DLD1 (cell line): ENCODE data around the gene MCTS1.
"Not testable (repeated sequence)": the region's sequence is repeated elsewhere in the genome, so short reads cannot be mapped to it uniquely, and the experiment has no call there.

Experiments
- in situ Hi-C: cut with HindIII; loops from 2 replicates; pipeline ENCODE4 v1.10.0; 2017; ENCODE audit warnings: low sequenced_read_pairs

The MCTS1 gene

GRCh38 chrX:120603707-120604360 is at the start of gene MCTS1:
TSS of gene MCTS1 (plus strand) at chrX:120604101. CDS start at chrX:120604237, 136 bp downstream.
- in situ Hi-C loops: no loop called here

- in situ Hi-C loops: no loop called here
Observed at GRCh38 chrX:120556251-120556650, 47.6 kb upstream of the MCTS1 start.

GRCh38 chrX:120559804-120560203 is 44.1 kb upstream of the MCTS1 start:
- in situ Hi-C loops: no loop called here

DNA sequence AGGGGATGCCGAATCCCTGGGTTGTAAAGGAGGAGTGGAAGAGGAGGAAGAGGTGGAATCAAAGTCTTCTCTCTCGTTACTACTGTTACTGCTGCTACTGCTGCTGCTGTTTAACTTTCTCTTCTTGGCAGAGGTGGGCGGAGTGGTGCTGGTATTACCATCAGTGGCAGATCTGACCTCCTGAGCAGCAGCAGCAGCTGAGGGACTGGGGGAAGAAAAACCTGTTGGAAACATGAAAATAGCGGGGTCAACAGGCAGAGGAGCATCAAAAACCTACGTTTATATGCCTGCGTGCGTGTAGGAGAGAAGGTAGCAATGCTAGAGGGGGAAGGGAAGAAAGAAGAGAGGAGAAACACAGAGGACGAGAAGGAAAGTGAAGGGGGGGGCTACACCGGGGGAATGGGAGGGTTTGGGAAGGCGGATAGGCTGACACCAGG is 43.5 kb upstream of the MCTS1 start:
- in situ Hi-C loops: no loop called here

DNA sequence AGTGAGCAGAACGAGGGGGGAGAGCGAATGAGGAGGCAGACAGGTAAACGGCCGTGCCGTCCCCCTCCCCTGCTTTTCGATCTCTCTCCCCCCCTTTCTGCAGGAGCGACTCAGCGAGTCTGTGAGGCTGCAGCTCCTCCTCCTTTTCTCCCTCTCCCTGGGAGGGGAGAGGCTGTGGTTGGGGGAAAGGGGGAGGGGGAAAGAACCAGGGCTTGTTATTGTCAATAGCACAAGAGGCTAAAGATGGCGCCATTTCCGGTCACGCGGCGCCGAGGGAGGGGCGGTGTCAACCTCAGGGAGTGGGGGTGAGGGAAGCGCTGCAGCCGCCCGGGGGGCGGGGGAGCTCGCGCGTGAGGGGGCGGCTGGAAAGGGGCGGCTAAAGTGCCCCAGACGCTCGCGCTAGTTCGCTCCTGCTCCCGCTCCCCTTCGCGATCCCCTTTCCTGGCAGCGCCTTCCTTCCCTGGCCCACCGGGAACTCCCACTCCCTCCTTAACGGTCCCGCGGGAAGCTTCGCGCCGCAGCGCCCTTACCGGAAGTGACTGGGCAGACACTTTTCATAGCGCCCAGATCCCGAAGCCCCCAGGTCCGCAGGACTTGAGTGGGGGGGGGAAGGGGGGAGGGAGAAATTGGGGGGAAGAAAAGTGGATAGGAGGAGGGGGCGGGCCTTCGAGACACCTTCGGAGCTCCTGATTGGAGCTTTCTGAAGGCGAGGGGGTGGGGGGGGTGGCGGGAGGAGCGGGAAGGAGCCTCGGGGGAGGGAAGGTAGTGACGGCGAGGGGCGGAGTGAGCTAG is 42.9 kb upstream of the MCTS1 start, which contains the start of gene CUL4B:
Gene CUL4B, minus strand, starts transcription at position 121 of the 792 bp plus-strand sequence. CDS start 324 bp downstream, outside the sequence.
- in situ Hi-C loops: no loop called here

- in situ Hi-C loops: no loop called here
Observed at GRCh38 chrX:120561634-120562568, 42.0 kb upstream of the MCTS1 start.

- in situ Hi-C loops: no loop called here
Observed at GRCh38 chrX:120562569-120562926, 41.4 kb upstream of the MCTS1 start.

- in situ Hi-C loops: no loop called here
Observed at GRCh38 chrX:120564925-120565324, 39.0 kb upstream of the MCTS1 start.

DNA sequence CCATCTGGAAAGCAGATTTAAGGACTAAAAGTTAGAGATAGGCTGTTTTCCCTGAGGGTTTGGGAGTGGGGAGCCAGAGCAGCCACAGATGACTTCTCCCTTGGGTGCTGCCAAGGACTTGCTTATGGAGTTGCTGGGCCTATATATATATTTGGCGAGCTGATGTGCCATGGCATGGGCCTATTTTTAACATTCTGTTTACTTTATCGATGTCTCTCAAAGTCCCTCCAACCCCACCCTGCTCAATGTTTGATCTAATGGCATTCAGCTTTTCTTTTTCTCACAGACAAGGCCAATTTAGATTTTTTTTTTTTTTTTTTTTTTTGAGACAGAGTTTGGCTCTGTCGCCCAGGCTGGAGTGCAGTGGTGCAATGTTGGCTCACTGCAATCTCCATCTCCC is 37.1 kb upstream of the MCTS1 start:
- in situ Hi-C loops: no loop called here

DNA sequence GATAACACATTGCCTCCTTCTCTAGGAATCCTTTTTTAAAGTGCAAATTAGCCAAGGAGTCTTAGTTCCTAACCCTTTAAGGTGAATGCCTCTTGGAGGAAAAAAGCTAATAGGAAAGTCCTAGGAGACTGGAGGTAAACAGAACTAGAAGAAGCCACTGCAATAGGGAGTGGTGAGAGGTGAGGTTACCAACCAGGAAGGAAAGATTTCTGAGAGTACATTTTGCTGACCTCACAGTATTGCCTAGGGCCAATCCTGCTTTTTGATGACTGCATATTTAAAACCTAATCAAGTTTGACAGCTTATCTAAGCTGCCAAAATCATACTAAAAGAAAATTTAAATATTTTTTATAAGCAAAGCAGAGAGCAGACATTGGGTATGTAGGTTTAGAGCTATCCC is 35.9 kb upstream of the MCTS1 start:
- in situ Hi-C loops: no loop called here

- in situ Hi-C loops: no loop called here
Observed at GRCh38 chrX:120568609-120569008, 35.3 kb upstream of the MCTS1 start.

DNA sequence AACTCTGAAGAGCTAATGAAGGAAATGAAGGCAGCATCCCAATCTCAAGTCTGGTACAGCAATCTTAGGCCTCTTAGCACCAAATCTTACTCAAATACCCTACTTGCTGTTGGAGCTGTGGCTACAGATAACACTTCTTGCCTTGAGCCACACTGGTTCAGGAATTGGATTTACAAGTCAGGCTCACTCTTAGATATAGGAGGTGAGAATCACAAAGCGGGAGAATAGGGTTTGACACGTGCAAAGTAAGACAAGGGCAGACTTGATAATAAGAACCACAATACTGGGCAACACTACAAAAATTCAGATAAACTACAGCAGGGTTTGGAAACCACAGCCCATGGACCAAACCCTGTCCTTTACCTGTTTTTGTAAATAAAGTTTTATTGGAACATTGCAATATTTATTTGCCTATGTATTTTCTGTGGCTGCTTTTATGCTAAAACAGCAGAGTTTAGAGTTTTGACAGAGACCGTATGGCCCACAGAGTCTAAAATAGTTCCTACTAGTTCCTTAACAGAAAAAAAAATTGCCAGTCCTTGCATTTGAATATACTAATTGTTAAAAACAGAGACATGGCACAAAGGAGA is 33.8 kb upstream of the MCTS1 start:
- in situ Hi-C loops: no loop called here

DNA sequence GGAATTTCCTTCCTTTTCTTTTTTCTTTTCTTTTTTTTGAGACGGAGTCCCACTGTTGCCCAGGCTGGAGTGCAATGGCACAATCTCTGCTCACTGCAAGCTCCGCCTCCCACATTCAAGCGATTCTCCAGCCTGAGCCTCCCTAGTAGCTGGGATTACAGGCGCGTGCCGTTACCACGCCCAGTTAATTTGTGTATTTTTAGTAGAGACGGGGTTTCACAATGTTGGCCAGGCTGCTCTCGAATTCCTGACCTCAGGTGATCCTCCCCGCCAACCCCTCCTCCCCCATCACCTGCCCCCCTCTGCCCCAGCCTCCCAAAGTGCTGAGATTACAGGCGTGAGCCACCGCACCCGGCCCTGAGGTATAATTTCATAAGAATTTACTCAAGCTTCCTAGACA is 30.1 kb upstream of the MCTS1 start:
- in situ Hi-C loops: not testable (repeated sequence)

DNA sequence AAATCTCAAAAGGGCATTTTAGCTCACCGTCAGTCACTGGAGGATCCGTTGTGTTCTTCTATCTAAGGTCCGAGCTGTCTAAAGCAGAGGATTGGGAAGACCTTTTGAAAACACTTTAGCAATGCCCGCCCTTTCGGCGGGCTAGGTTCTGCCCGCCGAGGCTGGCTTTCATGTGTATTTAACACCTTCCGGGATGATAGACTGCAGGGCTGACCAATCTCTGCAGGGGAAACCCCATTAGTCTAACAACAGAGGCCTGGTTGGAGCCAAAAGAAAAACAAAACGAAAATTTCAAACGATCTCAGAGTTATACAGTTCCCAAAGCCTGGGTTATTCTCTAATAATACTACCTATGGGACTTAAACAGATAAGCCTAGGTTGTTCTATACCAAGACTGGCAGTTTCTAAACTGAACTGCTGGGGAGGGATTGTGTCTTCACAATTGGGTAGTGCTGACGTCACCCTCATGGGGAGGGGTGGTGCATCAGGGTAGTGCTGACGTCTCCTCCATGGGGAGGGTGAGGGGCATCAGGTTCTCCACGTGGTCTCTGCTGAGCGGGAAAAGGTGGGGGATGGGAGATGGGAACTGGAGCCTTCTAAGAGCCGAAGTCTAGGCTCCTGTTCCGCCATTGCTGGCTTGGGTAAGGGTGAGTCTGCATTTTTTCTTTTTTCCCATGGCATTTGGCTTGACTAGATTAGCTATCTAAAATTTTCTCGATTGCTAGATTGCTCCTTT is 28.4 kb upstream of the MCTS1 start:
- in situ Hi-C loops: no loop called here

- in situ Hi-C loops: no loop called here
Observed at GRCh38 chrX:120585702-120586101, 18.2 kb upstream of the MCTS1 start.

- in situ Hi-C loops: no loop called here
Observed at GRCh38 chrX:120604361-120604782, 471 bp downstream of the MCTS1 start.

DNA sequence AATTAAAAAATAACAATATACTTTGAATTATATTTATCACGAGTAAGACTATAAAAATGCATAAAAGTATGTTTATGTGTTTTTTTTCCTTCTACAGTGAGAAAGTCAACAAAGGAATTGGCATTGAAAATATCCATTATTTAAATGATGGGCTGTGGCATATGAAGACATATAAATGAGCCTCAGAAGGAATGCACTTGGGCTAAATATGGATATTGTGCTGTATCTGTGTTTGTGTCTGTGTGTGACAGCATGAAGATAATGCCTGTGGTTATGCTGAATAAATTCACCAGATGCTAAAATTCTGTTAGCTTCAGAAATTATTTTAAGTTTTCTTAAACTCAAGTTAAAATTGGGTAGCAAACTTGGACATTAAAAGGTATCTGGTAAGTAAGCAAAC is 8.2 kb downstream of the MCTS1 start:
- in situ Hi-C loops: no loop called here

DNA sequence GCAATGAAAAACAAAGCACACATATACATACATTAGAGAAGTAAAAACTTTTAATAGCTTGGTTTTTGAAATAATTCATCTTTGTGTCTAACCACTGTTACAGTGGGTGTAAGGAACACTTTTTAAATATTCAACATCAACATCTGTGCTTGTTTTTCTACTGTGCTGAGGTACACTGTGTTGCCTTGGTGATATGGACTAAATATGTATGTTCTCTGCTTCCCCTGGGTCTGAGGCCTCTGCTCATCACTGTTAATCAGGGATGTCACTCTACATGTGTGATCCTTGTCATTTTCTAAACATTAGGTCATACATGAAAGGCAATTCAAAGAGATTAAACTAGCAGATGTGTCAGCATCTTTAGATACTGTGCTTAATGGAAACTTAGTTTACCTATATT is 10.9 kb downstream of the MCTS1 start:
- in situ Hi-C loops: no loop called here

DNA sequence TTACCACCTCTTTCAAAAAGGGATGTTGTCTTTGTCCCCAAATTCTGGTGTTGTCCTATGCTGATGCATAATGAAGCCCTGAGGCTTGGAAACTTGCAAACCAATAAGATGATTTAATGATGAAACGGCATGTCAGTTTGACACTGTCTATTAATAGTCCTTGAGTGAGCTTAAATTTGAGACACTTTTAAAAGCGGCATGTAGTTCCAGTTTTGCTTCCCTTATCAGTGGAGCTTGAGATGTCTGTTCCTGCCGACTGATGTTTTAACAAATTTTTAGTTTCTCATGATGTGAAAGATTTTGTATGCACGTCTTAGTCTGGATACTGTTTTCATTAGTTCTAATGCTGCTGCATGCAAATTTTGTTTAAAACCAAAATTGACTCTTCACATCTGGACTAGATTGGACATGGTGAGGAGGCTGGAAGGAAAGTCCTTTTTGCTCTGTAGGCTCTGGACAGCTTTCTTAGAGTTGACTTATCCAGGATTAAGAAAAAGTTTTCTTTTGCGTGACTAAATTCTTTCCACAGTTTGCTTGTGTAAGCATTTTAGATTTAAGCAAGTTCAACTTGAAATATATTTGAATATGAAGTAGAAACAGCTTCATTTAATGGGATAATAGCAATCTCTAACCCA is 14.2 kb downstream of the MCTS1 start:
- in situ Hi-C loops: no loop called here

GRCh38 chrX:120625371-120625770 is 21.5 kb downstream of the MCTS1 start:
- in situ Hi-C loops: no loop called here
